Measurements from ENCODE around the gene NKX1-1.

Gene NKX1-1

GRCh38 chr4:1385373-1386340 lies 20.6 kb downstream of the NKX1-1 start:
- Histone ChIP-seq H2AFZ (ENCODE audit: low read length) (no peak overlapping the region), H3K27ac (replicated peaks; ENCODE audit: low read length) (no peak overlapping the region), H3K18ac (ENCODE audit: low read length) (peak overlapping the region; percentile 22), H3K14ac (ENCODE audit: low read length) (peak overlapping the region; percentile 85), H4K91ac (ENCODE audit: low read depth, low read length, poor library complexity) (no peak overlapping the region), H2BK120ac (ENCODE audit: low read depth, low read length) (no peak overlapping the region), H3K9me3 (replicated peaks in 1 of 2; ENCODE audit: control insufficient read depth in 2 of 2, insufficient read depth in 1 of 2, low read depth in 1 of 2, low read length in 2 of 2) (peaks cover 0 to 12% of the 10 kb centered on the region in 2 donors), H3K4me3 (ENCODE audit: low read length in 2 of 2) (no peak overlapping the region), H3K9ac (ENCODE audit: low read depth, low read length, poor library complexity) (no peak overlapping the region), H3K36me3 (replicated peaks in 1 of 2; ENCODE audit: control insufficient read depth in 2 of 2, insufficient read depth in 2 of 2, low read length in 2 of 2) (peaks cover 2 to 26% of the 10 kb centered on the region in 2 donors), H3K4ac (ENCODE audit: low read length) (no peak overlapping the region), H2BK15ac (ENCODE audit: low read length) (no peak overlapping the region), H3K79me1 (ENCODE audit: low read depth, low read length) (no peaks in the 10 kb centered on the region), H3K27me3 (ENCODE audit: control insufficient read depth in 3 of 3, insufficient read depth in 3 of 3, low read depth in 1 of 3, low read length in 3 of 3) (no peaks in the 10 kb centered on the region), H2AK5ac (ENCODE audit: low read depth, low read length) (no peak overlapping the region), H2BK12ac (ENCODE audit: low read length) (no peak overlapping the region), H4K8ac (ENCODE audit: low read depth, low read length) (no peak overlapping the region), H3K4me2 (ENCODE audit: insufficient read depth, low read length, poor library complexity, severe bottlenecking) (no peak overlapping the region), H2BK5ac (ENCODE audit: low read length) (no peak overlapping the region), H3K4me1 (ENCODE audit: control insufficient read depth in 2 of 2, insufficient read depth in 1 of 2, low read depth in 1 of 2, low read length in 2 of 2) (peaks cover 0 to 7% of the 10 kb centered on the region in 2 donors), H3K23ac (ENCODE audit: low read depth, low read length, poor library complexity) (no peak overlapping the region)
- no peak for DNase-seq (ENCODE audit: low spot score)
- no CpG with 5 or more reads among the region's 44 CpGs for WGBS, 2 donors (ENCODE audit: extremely low coverage in 2 of 2, insufficient read length in 2 of 2, insufficient replicate concordance in 1 of 2)

GRCh38 chr4:1384675-1385372 lies 21.4 kb downstream of the NKX1-1 start:
- Histone ChIP-seq H3K9me3 (replicated peaks in 1 of 2; ENCODE audit: control insufficient read depth in 2 of 2, insufficient read depth in 1 of 2, low read depth in 1 of 2, low read length in 2 of 2) (peaks cover 0 to 12% of the 10 kb centered on the region in 2 donors), H2BK5ac (ENCODE audit: low read length) (no peak overlapping the region), H2BK15ac (ENCODE audit: low read length) (no peak overlapping the region), H2AFZ (ENCODE audit: low read length) (no peak overlapping the region), H3K18ac (ENCODE audit: low read length) (peak overlapping the region; percentile 22), H3K14ac (ENCODE audit: low read length) (no peak overlapping the region), H3K4me3 (ENCODE audit: low read length in 2 of 2) (no peak overlapping the region), H3K27ac (replicated peaks; ENCODE audit: low read length) (no peak overlapping the region), H3K4me1 (ENCODE audit: control insufficient read depth in 2 of 2, insufficient read depth in 1 of 2, low read depth in 1 of 2, low read length in 2 of 2) (peaks cover 0 to 7% of the 10 kb centered on the region in 2 donors), H2BK12ac (ENCODE audit: low read length) (no peak overlapping the region), H4K8ac (ENCODE audit: low read depth, low read length) (no peak overlapping the region), H3K4me2 (ENCODE audit: insufficient read depth, low read length, poor library complexity, severe bottlenecking) (no peak overlapping the region), H2AK5ac (ENCODE audit: low read depth, low read length) (no peak overlapping the region), H3K4ac (ENCODE audit: low read length) (no peak overlapping the region), H3K9ac (ENCODE audit: low read depth, low read length, poor library complexity) (no peak overlapping the region), H2BK120ac (ENCODE audit: low read depth, low read length) (no peak overlapping the region), H3K23ac (ENCODE audit: low read depth, low read length, poor library complexity) (no peak overlapping the region), H3K36me3 (replicated peaks in 1 of 2; ENCODE audit: control insufficient read depth in 2 of 2, insufficient read depth in 2 of 2, low read length in 2 of 2) (peaks cover 2 to 26% of the 10 kb centered on the region in 2 donors), H3K27me3 (ENCODE audit: control insufficient read depth in 3 of 3, insufficient read depth in 3 of 3, low read depth in 1 of 3, low read length in 3 of 3) (no peaks in the 10 kb centered on the region), H3K79me1 (ENCODE audit: low read depth, low read length) (no peaks in the 10 kb centered on the region), H4K91ac (ENCODE audit: low read depth, low read length, poor library complexity) (no peak overlapping the region)
- WGBS, 2 donors (ENCODE audit: extremely low coverage in 2 of 2, insufficient read length in 2 of 2, insufficient replicate concordance in 1 of 2): no CpG with 5 or more reads among the region's 16 CpGs
- no peak for DNase-seq (ENCODE audit: low spot score)

GRCh38 chr4:1383728-1384591 lies 22.3 kb downstream of the NKX1-1 start:
- H2AK5ac ChIP-seq (ENCODE audit: low read depth, low read length): peak overlapping the region; percentile 75
- peak overlapping the region; percentile 5 for H3K18ac ChIP-seq (ENCODE audit: low read length)

More at GRCh38 chr4:1383728-1384591, 22.3 kb downstream of the NKX1-1 start:
- no peak overlapping the region for H2BK120ac ChIP-seq (ENCODE audit: low read depth, low read length)
- no peak overlapping the region for H2AFZ ChIP-seq (ENCODE audit: low read length)
- H3K4me1 ChIP-seq (ENCODE audit: control insufficient read depth in 2 of 2, insufficient read depth in 1 of 2, low read depth in 1 of 2, low read length in 2 of 2): peaks cover 0 to 7% of the 10 kb centered on the region in 2 donors
- H2BK12ac ChIP-seq (ENCODE audit: low read length): no peak overlapping the region
- peaks cover 0 to 8% of the 10 kb centered on the region in 2 donors for H3K9me3 ChIP-seq (replicated peaks in 1 of 2; ENCODE audit: control insufficient read depth in 2 of 2, insufficient read depth in 1 of 2, low read depth in 1 of 2, low read length in 2 of 2)
- WGBS, 2 donors (ENCODE audit: extremely low coverage in 2 of 2, insufficient read length in 2 of 2, insufficient replicate concordance in 1 of 2): no CpG with 5 or more reads among the region's 34 CpGs
- H3K23ac ChIP-seq (ENCODE audit: low read depth, low read length, poor library complexity): peak overlapping the region; percentile 73
- no peak overlapping the region for H2BK15ac ChIP-seq (ENCODE audit: low read length)
- no peak overlapping the region for H3K27ac ChIP-seq (replicated peaks; ENCODE audit: low read length)
- H3K4me2 ChIP-seq (ENCODE audit: insufficient read depth, low read length, poor library complexity, severe bottlenecking): no peak overlapping the region
- H4K91ac ChIP-seq (ENCODE audit: low read depth, low read length, poor library complexity): no peak overlapping the region
- H3K36me3 ChIP-seq (replicated peaks in 1 of 2; ENCODE audit: control insufficient read depth in 2 of 2, insufficient read depth in 2 of 2, low read length in 2 of 2): peaks cover 2 to 26% of the 10 kb centered on the region in 2 donors
- no peak for DNase-seq (ENCODE audit: low spot score)
- H3K4ac ChIP-seq (ENCODE audit: low read length): no peak overlapping the region
- no peak overlapping the region for H3K4me3 ChIP-seq (ENCODE audit: low read length in 2 of 2)
- no peaks in the 10 kb centered on the region for H3K79me1 ChIP-seq (ENCODE audit: low read depth, low read length)
- H2BK5ac ChIP-seq (ENCODE audit: low read length): no peak overlapping the region
- peak overlapping the region; percentile 24 for H3K9ac ChIP-seq (ENCODE audit: low read depth, low read length, poor library complexity)
- no peaks in the 10 kb centered on the region for H3K27me3 ChIP-seq (ENCODE audit: control insufficient read depth in 3 of 3, insufficient read depth in 3 of 3, low read depth in 1 of 3, low read length in 3 of 3)
- H3K14ac ChIP-seq (ENCODE audit: low read length): no peak overlapping the region
- H4K8ac ChIP-seq (ENCODE audit: low read depth, low read length): no peak overlapping the region

All from neuronal stem cell (in vitro differentiated cells).